ENCODE measurements around the gene RBM24. TPM values are rescaled to one million over a fixed set of nuclear protein-coding genes. Genes with fewer than 3 reads are reported as not detected.

The RBM24 gene
- total RNA-seq, 2 experiments from 2014 or later: not detected

DNA sequence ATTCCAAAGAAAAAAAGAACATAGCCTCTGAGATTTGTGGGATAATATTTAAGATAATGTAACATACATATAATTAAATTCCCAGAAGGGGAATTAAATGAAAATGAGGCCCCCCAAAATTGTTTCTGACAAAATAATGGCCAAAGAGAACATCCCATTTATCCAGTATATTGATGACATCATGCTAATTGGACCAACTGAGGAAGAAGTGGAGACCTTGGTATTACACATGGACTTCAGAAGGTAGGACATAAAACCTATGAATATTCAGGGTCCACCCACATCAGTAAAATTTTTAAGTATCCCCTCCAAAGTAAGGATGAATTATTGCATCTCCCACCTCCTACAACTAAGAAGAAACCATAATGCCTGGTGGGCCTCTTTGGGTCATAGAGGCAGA is 15.6 kb upstream of the RBM24 start:
- TF ChIP-seq EZH2phosphoT487 (IDR thresholded peaks at IDR 0.05; ENCODE audit: borderline replicate concordance, low read depth, low read length) (no peak), CTCF (conservative IDR thresholded peaks at IDR 0.05; ENCODE audit: low read length) (no peak)

DNA sequence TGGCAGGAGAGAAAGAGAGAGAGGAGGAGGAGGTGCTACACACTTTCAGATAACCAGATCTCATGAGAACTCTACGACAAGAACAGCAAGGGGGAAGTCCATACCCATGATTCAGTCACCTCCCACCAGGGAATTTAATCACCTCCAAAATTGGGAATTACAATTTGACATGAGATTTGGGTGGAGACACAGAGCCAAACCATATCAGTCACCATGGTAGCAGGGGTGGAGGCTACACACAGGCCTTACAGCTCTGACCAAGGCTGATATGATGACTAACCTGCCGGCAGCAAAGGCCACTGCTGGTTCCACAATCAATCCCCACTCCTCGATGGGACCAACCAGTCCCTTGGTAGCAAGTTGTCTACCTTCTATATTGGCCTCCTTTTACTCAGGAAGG is 13.6 kb upstream of the RBM24 start:
- POLR2A ChIA-PET: no interaction called here
- Histone ChIP-seq H2AFZ (ENCODE audit: low read length) (no peak overlapping the region), H3K79me2 (ENCODE audit: insufficient read depth, low read depth, low read length) (no peaks in the 10 kb centered on the region), H3K4me2 (ENCODE audit: low read length) (no peak overlapping the region), H4K20me1 (ENCODE audit: insufficient read depth, low read length) (no peaks in the 10 kb centered on the region), H3K27ac (ENCODE audit: low read depth, low read length, poor library complexity, severe bottlenecking) (no peak overlapping the region), H3K9me2 (ENCODE audit: insufficient read depth, low read length) (no peaks in the 10 kb centered on the region), H3K4me1 (ENCODE audit: insufficient read depth, low read length, poor library complexity, severe bottlenecking) (no peaks in the 10 kb centered on the region), H3K4me3 (ENCODE audit: low read depth, low read length, poor library complexity, severe bottlenecking) (no peak overlapping the region), H3K9me3 (ENCODE audit: low read length) (no peaks in the 10 kb centered on the region), H3K36me3 (ENCODE audit: insufficient read depth, low read length) (no peaks in the 10 kb centered on the region)
- intact Hi-C loops (cut with micrococcal nuclease; ENCODE audit: unreplicated experiment): no loop called here
- TF ChIP-seq CTCF (conservative IDR thresholded peaks at IDR 0.05; ENCODE audit: low read length): no peak
- TF ChIP-seq EZH2phosphoT487 (IDR thresholded peaks at IDR 0.05; ENCODE audit: borderline replicate concordance, low read depth, low read length): no peak
- DNase-seq (ENCODE audit: low spot score): no peak
- CTCF ChIA-PET (ENCODE audit: unreplicated experiment): no interaction called here
- BruUV-seq (replicated peaks): no TSS peak

More for the DNA sequence above, 15.6 kb upstream of the RBM24 start:
- Histone ChIP-seq H4K20me1 (ENCODE audit: insufficient read depth, low read length) (no peaks in the 10 kb centered on the region), H3K4me2 (ENCODE audit: low read length) (no peak overlapping the region), H3K4me1 (ENCODE audit: insufficient read depth, low read length, poor library complexity, severe bottlenecking) (no peaks in the 10 kb centered on the region), H3K36me3 (ENCODE audit: insufficient read depth, low read length) (no peaks in the 10 kb centered on the region), H3K9me3 (ENCODE audit: low read length) (no peaks in the 10 kb centered on the region), H3K27ac (ENCODE audit: low read depth, low read length, poor library complexity, severe bottlenecking) (no peak overlapping the region), H3K79me2 (ENCODE audit: insufficient read depth, low read depth, low read length) (no peaks in the 10 kb centered on the region), H3K9me2 (ENCODE audit: insufficient read depth, low read length) (no peaks in the 10 kb centered on the region), H2AFZ (ENCODE audit: low read length) (no peak overlapping the region), H3K4me3 (ENCODE audit: low read depth, low read length, poor library complexity, severe bottlenecking) (no peak overlapping the region)
- intact Hi-C loops (cut with micrococcal nuclease; ENCODE audit: unreplicated experiment): no loop called here
- ChIA-PET POLR2A (no interaction called here), CTCF (ENCODE audit: unreplicated experiment) (no interaction called here)
- BruUV-seq (replicated peaks): no TSS peak
- no peak for DNase-seq (ENCODE audit: low spot score)

DNA sequence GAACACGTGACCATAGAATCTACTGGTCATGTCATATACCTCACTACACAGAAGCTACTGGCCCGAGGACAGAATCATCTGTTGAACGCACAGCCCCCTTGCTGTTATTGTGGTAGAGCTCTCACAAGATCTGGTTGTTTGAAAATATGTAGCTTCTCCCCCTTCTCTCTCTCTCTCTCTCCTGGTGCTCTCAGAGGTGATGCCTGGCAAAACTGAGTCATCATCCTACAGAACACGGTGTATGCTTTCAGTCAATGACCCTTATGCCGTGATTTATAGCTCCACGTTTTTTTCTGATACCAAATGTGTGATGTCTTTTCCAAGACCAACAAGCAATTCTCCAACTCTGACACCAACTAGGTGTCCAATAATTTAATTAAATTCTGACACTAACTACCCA is 13.0 kb upstream of the RBM24 start:
- POLR2A ChIA-PET: no interaction called here
- CTCF ChIA-PET (ENCODE audit: unreplicated experiment): no interaction called here
- intact Hi-C loops (cut with micrococcal nuclease; ENCODE audit: unreplicated experiment): no loop called here

More for the DNA sequence above, 13.0 kb upstream of the RBM24 start:
- no peaks in the 10 kb centered on the region for H4K20me1 ChIP-seq (ENCODE audit: insufficient read depth, low read length)
- no peak for DNase-seq (ENCODE audit: low spot score)
- no peaks in the 10 kb centered on the region for H3K36me3 ChIP-seq (ENCODE audit: insufficient read depth, low read length)
- H3K79me2 ChIP-seq (ENCODE audit: insufficient read depth, low read depth, low read length): no peaks in the 10 kb centered on the region
- no peaks in the 10 kb centered on the region for H3K9me2 ChIP-seq (ENCODE audit: insufficient read depth, low read length)
- no peak overlapping the region for H3K27ac ChIP-seq (ENCODE audit: low read depth, low read length, poor library complexity, severe bottlenecking)
- H3K9me3 ChIP-seq (ENCODE audit: low read length): no peaks in the 10 kb centered on the region
- no peak overlapping the region for H2AFZ ChIP-seq (ENCODE audit: low read length)
- H3K4me3 ChIP-seq (ENCODE audit: low read depth, low read length, poor library complexity, severe bottlenecking): no peak overlapping the region
- H3K4me2 ChIP-seq (ENCODE audit: low read length): no peak overlapping the region
- no peaks in the 10 kb centered on the region for H3K4me1 ChIP-seq (ENCODE audit: insufficient read depth, low read length, poor library complexity, severe bottlenecking)
- no peak for TF ChIP-seq CTCF (conservative IDR thresholded peaks at IDR 0.05; ENCODE audit: low read length)
- TF ChIP-seq EZH2phosphoT487 (IDR thresholded peaks at IDR 0.05; ENCODE audit: borderline replicate concordance, low read depth, low read length): no peak
- BruUV-seq (replicated peaks): no TSS peak

Measured in OCI-LY7 (cell line).